Testis (tissue), 3 donors: ENCODE results near the gene KRT36. TPM values are rescaled to one million over a fixed set of nuclear protein-coding genes. Genes with fewer than 3 reads are reported as not detected.

ENCODE experiments used
- DNase-seq: peaks from one replicate; pipeline ENCODE4 v3.0.0-alpha.2; 2019
- H3K27ac ChIP-seq, 2 donors: fragments of 200-600 bp; sonication (generic); one replicate each; pipeline ENCODE4 v1.5.1; 2019
- H3K27me3 ChIP-seq: fragments of 200-600 bp; sonication (generic); one replicate; pipeline ENCODE4 v1.5.1; 2019
- H3K36me3 ChIP-seq: fragments of 200-600 bp; sonication (generic); one replicate; pipeline ENCODE4 v1.5.1; 2017; ENCODE audit warnings: low read depth; ENCODE audit errors: missing control alignments
- H3K4me1 ChIP-seq: fragments of 200-600 bp; sonication (generic); one replicate; pipeline ENCODE4 v1.5.1; 2019
- H3K4me3 ChIP-seq, 2 donors: fragments of 200-600 bp; sonication (generic); one replicate each; pipeline ENCODE4 v1.5.1; 2017 to 2019
- H3K9me3 ChIP-seq: fragments of 200-600 bp; sonication (generic); one replicate; pipeline ENCODE4 v1.5.1; 2017
- POLR2A ChIP-seq: fragments of 450-650 bp; IDR thresholded peaks from one replicate; pipeline ENCODE4 v1.6.1; 2017; ENCODE audit warnings: antibody characterized with exemption, mild to moderate bottlenecking, moderate library complexity
- whole genome bisulfite sequencing, 2 donors: methylation state at CpG; one replicate each; pipeline ENCODE4 v1.1.5; 2018; 5-methylcytosine and 5-hydroxymethylcytosine counted together
- intact Hi-C: fragments of 100-400 bp; cut with DNase I; formaldehyde crosslinking; loops from one replicate; pipeline ENCODE4 v1.15.1; 2023; ENCODE audit warnings: low total_unique reads
- polyA plus RNA-seq: library from polyadenylated mRNA; stranded (reverse); fragments of 350-450 nt; fragmentation: Illumina TruSeq; extraction: RNeasy Lipid Tissue Mini Kit (QIAGEN cat#74804); gene quantifications from one replicate; pipeline ENCODE4 v1.2.3, GENCODE V29; 2014; ENCODE audit warnings: low read depth, low replicate concordance; ENCODE audit not compliant: insufficient read depth
- total RNA-seq, 2 donors: library from RNA; depleted of rRNA; stranded (reverse); fragments of >200 nt; gene quantifications; one replicate each; pipeline ENCODE4 v1.2.3, GENCODE V29; 2016
- TF ChIP-seq, protein P1 (sequence below), 3 experiments: fragments of 450-650 bp in 2 of 3; fragments of 200-600 bp in 1 of 3; sonication (generic) in 1 of 3; IDR thresholded peaks; one replicate each; pipeline ENCODE4 v1.5.1; 2016 to 2019; ENCODE audit warnings: antibody characterized with exemption in 3 of 3, mild to moderate bottlenecking in 2 of 3, moderate library complexity in 1 of 3

KRT36 gene
- total and polyA plus RNA-seq, 3 donors from 2014 or later, result 0.24 to 0.43 (median 0.24) TPM

GRCh38 chr17:41464682-41465081, 25.0 kb downstream of the KRT36 start:
- Histone ChIP-seq H3K4me1 (peaks cover 4% of the 10 kb centered on the region), H3K4me3 (no peak overlapping the region), H3K36me3 (no peaks in the 10 kb centered on the region), H3K27ac (no peak overlapping the region), H3K9me3 (no peaks in the 10 kb centered on the region), H3K27me3 (no peaks in the 10 kb centered on the region)
- intact Hi-C loops, result no loop called here
- TF ChIP-seq, protein P1, sequence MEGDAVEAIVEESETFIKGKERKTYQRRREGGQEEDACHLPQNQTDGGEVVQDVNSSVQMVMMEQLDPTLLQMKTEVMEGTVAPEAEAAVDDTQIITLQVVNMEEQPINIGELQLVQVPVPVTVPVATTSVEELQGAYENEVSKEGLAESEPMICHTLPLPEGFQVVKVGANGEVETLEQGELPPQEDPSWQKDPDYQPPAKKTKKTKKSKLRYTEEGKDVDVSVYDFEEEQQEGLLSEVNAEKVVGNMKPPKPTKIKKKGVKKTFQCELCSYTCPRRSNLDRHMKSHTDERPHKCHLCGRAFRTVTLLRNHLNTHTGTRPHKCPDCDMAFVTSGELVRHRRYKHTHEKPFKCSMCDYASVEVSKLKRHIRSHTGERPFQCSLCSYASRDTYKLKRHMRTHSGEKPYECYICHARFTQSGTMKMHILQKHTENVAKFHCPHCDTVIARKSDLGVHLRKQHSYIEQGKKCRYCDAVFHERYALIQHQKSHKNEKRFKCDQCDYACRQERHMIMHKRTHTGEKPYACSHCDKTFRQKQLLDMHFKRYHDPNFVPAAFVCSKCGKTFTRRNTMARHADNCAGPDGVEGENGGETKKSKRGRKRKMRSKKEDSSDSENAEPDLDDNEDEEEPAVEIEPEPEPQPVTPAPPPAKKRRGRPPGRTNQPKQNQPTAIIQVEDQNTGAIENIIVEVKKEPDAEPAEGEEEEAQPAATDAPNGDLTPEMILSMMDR (IDR thresholded peaks at IDR 0.05), result no peak
- no peak for TF ChIP-seq POLR2A
- 20 to 38% methylated on average over 2 to 6 of the region's 6 CpGs for WGBS, 2 donors
- DNase-seq, result peak; percentile 60

DNA sequence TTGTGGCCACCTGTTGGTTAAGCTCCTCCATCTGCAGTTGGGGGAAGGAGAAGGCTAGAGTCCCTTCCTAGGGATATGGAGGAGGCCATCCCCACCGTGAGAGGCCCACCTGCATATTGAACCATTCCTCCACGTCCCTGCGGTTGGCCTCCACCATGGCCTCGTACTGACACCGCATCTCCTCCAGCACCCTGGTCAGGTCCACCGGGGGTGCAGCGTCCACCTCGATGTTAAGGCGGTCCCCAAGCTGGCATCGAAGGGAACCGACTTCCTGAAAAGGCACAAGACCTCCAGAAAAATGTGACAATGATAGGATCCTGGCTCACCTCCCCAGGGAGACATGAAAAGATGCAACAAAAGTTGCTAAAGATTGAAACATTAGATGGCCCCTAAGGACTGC, 25.5 kb downstream of the KRT36 start:
- intact Hi-C loops, result no loop called here
- no peaks in the 10 kb centered on the region for H3K27me3 ChIP-seq
- peaks cover 4% of the 10 kb centered on the region for H3K4me1 ChIP-seq
- TF ChIP-seq, protein P1 (IDR thresholded peaks at IDR 0.05), result no peak
- TF ChIP-seq POLR2A, result no peak
- H3K4me3 ChIP-seq, result no peak overlapping the region
- no peaks in the 10 kb centered on the region for H3K36me3 ChIP-seq
- H3K27ac ChIP-seq, result no peak overlapping the region
- no peak for DNase-seq
- H3K9me3 ChIP-seq, result no peaks in the 10 kb centered on the region
- 89 to 94% methylated on average over 10 to 11 of the region's 11 CpGs for WGBS, 2 donors

DNA sequence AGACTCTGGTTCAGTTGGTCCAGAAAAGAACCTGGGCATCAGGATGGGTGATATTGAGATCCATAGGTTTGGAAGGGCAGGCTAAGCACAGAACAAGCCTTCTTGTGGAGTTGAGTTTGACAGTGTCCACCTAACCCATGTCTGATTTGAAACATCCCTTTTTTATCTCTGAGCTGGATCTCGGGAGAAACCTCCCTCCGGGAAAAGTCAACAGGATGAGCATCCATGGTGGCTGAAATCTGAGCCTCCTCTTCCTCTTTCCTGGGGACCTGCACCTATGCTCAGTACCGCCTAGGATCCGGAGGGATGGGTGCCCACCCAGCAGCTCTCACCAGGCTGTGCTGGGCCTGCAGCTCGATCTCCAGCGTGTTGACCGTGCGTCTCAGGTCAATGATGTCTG, 26.0 kb downstream of the KRT36 start:
- intact Hi-C loops, result no loop called here
- TF ChIP-seq POLR2A, result no peak
- TF ChIP-seq, protein P1 (IDR thresholded peaks at IDR 0.05), result no peak
- no peak for DNase-seq
- Histone ChIP-seq H3K4me1 (peaks cover 4% of the 10 kb centered on the region), H3K9me3 (no peaks in the 10 kb centered on the region), H3K4me3 (no peak overlapping the region), H3K36me3 (no peaks in the 10 kb centered on the region), H3K27me3 (no peaks in the 10 kb centered on the region), H3K27ac (no peak overlapping the region)
- 97 to 99% methylated on average over 8 of the region's 8 CpGs for WGBS, 2 donors

GRCh38 chr17:41462705-41463104, 27.0 kb downstream of the KRT36 start:
- H3K36me3 ChIP-seq, result no peaks in the 10 kb centered on the region
- H3K4me3 ChIP-seq, result no peak overlapping the region
- TF ChIP-seq, protein P1 (IDR thresholded peaks at IDR 0.05), result no peak
- TF ChIP-seq POLR2A, result no peak
- no peak overlapping the region for H3K27ac ChIP-seq
- DNase-seq, result no peak
- 60 to 65% methylated on average over 3 to 15 of the region's 15 CpGs for WGBS, 2 donors
- H3K27me3 ChIP-seq, result no peaks in the 10 kb centered on the region
- H3K4me1 ChIP-seq, result peaks cover 4% of the 10 kb centered on the region
- intact Hi-C loops, result no loop called here
- H3K9me3 ChIP-seq, result no peaks in the 10 kb centered on the region

DNA sequence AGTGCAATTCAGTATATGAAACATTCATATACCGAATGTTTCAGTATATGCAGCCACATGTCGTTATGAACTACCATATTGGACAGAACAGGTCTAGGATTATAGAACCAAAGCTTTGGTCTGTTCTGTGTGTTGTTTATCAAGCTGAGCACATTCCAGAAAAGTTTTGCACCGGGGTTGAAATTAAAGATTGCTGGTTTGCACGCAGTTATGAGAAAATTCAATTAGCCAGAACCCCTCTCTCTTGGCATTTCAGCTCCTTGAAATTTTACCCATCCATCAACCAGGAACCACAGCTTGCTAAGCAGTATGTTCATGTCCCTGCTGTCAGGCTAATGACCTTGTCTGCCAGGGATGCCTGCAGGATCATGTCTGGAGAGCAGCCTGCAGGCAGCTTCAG, 32.0 kb downstream of the KRT36 start:
- no peak overlapping the region for H3K27ac ChIP-seq
- TF ChIP-seq, protein P1 (IDR thresholded peaks at IDR 0.05), result no peak
- no peak for TF ChIP-seq POLR2A
- no peaks in the 10 kb centered on the region for H3K36me3 ChIP-seq
- H3K4me1 ChIP-seq, result no peaks in the 10 kb centered on the region
- intact Hi-C loops, result no loop called here
- no peak for DNase-seq
- 60 to 61% methylated on average over 4 of the region's 4 CpGs for WGBS, 2 donors
- H3K9me3 ChIP-seq, result no peaks in the 10 kb centered on the region
- no peaks in the 10 kb centered on the region for H3K27me3 ChIP-seq
- no peak overlapping the region for H3K4me3 ChIP-seq
